SK-N-SH (cell line): ENCODE results near the gene SEPTIN10.

ENCODE experiments used
- CHD2 ChIP-seq: fragments of 150-350 bp; IDR thresholded peaks from 2 replicates; pipeline ENCODE4 v1.6.1; 2018; ENCODE audit warnings: low read length; ENCODE audit not compliant: partially characterized antibody
- EZH2phosphoT487 ChIP-seq: fragments of 200-600 bp; sonication (generic); IDR thresholded peaks from 2 replicates; pipeline ENCODE4 v1.6.1; 2017; ENCODE audit warnings: low read depth, mixed run types, mild to moderate bottlenecking, antibody characterized with exemption, moderate library complexity, borderline replicate concordance
- GATA2 ChIP-seq: sonication (generic); formaldehyde crosslinking; IDR thresholded peaks from 2 replicates; pipeline ENCODE4 v1.5.0; 2020; ENCODE audit warnings: mild to moderate bottlenecking, missing genetic modification reagents
- POLR2AphosphoS5 ChIP-seq: IDR thresholded peaks from 2 replicates; pipeline ENCODE4 v1.6.1; 2012; ENCODE audit warnings: low read depth, low read length
- TAF1 ChIP-seq: IDR thresholded peaks from 2 replicates; pipeline ENCODE4 v1.6.1; 2012; ENCODE audit warnings: low read depth, mild to moderate bottlenecking, low read length, moderate library complexity, borderline replicate concordance
- TF ChIP-seq, protein P1 (sequence below): fragments of 200-600 bp; sonication (generic); IDR thresholded peaks from 2 replicates; pipeline ENCODE4 v1.6.1; 2017; ENCODE audit warnings: antibody characterized with exemption, mild to moderate bottlenecking, moderate library complexity
- TF ChIP-seq, protein P2 (sequence below): IDR thresholded peaks from 2 replicates; pipeline ENCODE4 v1.4.0; 2012; ENCODE audit warnings: low read depth
- TF ChIP-seq, protein P3 (sequence below): fragments of 150-350 bp; IDR thresholded peaks from 2 replicates; pipeline ENCODE4 v1.6.1; 2016; ENCODE audit warnings: mild to moderate bottlenecking, low read depth, low read length

DNA sequence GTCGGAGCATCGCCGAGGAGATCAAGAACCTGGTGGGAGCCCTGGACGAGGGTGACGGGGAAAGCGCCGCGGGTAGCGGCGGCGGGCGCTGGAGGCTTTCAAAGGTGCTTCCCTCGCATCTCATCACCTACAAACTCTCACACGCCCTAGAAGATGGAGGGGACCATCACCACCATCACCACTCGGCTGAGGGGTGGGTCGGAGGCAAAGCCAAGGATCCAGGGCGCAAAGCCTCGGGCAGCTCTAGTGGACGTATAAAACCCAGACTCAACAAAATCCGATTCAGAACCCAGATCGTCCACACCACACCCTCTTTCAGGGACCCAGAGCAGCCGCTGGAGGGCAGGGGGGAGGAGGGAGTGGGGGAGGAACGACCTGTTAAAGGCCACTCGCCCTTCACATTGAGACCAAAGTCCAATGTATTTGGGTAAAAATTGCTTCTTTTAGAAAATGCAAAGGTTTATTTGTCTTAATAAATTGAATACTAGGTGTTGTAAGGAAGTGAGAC is 1.9 kb upstream of the SEPTIN10 start:
- TF ChIP-seq, protein P1, sequence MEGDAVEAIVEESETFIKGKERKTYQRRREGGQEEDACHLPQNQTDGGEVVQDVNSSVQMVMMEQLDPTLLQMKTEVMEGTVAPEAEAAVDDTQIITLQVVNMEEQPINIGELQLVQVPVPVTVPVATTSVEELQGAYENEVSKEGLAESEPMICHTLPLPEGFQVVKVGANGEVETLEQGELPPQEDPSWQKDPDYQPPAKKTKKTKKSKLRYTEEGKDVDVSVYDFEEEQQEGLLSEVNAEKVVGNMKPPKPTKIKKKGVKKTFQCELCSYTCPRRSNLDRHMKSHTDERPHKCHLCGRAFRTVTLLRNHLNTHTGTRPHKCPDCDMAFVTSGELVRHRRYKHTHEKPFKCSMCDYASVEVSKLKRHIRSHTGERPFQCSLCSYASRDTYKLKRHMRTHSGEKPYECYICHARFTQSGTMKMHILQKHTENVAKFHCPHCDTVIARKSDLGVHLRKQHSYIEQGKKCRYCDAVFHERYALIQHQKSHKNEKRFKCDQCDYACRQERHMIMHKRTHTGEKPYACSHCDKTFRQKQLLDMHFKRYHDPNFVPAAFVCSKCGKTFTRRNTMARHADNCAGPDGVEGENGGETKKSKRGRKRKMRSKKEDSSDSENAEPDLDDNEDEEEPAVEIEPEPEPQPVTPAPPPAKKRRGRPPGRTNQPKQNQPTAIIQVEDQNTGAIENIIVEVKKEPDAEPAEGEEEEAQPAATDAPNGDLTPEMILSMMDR, result no peak
- TF ChIP-seq POLR2AphosphoS5 (no peak), EZH2phosphoT487 (no peak), CHD2 (no peak), GATA2 (no peak), TAF1 (no peak)
- TF ChIP-seq, protein P2, sequence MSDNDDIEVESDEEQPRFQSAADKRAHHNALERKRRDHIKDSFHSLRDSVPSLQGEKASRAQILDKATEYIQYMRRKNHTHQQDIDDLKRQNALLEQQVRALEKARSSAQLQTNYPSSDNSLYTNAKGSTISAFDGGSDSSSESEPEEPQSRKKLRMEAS, result no peak
- TF ChIP-seq, protein P3, sequence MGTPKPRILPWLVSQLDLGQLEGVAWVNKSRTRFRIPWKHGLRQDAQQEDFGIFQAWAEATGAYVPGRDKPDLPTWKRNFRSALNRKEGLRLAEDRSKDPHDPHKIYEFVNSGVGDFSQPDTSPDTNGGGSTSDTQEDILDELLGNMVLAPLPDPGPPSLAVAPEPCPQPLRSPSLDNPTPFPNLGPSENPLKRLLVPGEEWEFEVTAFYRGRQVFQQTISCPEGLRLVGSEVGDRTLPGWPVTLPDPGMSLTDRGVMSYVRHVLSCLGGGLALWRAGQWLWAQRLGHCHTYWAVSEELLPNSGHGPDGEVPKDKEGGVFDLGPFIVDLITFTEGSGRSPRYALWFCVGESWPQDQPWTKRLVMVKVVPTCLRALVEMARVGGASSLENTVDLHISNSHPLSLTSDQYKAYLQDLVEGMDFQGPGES, result no peak
